Activated naive CD4-positive, alpha-beta T cell treated with anti-CD3 and anti-CD28 coated beads for 36 hours (primary cell): ENCODE data around the gene DNAJC8. TPM values are rescaled to one million over a fixed set of nuclear protein-coding genes. Genes with fewer than 3 reads are reported as not detected.

Experiments used
- CTCF ChIA-PET: fragments of 350-600 bp; sonication (Branson Sonifier 250); formaldehyde crosslinking; loops from one replicate; lab custom pipeline; 2021; ENCODE audit warnings: antibody characterized with exemption; lab: Charles Lee
- DNase-seq: peaks from one replicate; pipeline ENCODE4 v3.0.0-alpha.2; 2020
- H3K27ac Mint-ChIP-seq: one replicate; pipeline ENCODE4 v1.8.0; 2021; ENCODE audit warnings: mild to moderate bottlenecking, mixed read lengths
- H3K27me3 Mint-ChIP-seq: one replicate; pipeline ENCODE4 v1.8.0; 2021; ENCODE audit warnings: low read depth, mixed read lengths
- H3K36me3 Mint-ChIP-seq: one replicate; pipeline ENCODE4 v1.8.0; 2021; ENCODE audit warnings: low read depth, mixed read lengths
- H3K4me1 Mint-ChIP-seq: one replicate; pipeline ENCODE4 v1.8.0; 2021; ENCODE audit warnings: low read depth, mixed read lengths
- H3K4me3 Mint-ChIP-seq: one replicate; pipeline ENCODE4 v1.8.0; 2021; ENCODE audit warnings: mild to moderate bottlenecking, moderate library complexity, mixed read lengths
- H3K9me3 Mint-ChIP-seq: one replicate; pipeline ENCODE4 v1.8.0; 2021; ENCODE audit warnings: mixed read lengths
- intact Hi-C: fragments of 100-400 bp; cut with micrococcal nuclease; formaldehyde crosslinking; loops from one replicate; pipeline ENCODE4 v1.15.1; 2023
- total RNA-seq, 2 experiments: library from RNA; stranded (reverse); gene quantifications; one replicate each; pipeline ENCODE4 v1.2.3, GENCODE V29; 2021

DNAJC8 gene
- total RNA-seq, 2 experiments from 2014 or later: 113 to 115 TPM

- no peak for DNase-seq
- H3K9me3 Mint-ChIP-seq: no peaks in the 10 kb centered on the region
- H3K36me3 Mint-ChIP-seq: peaks cover 20% of the 10 kb centered on the region
- peaks cover 25% of the 10 kb centered on the region for H3K4me1 Mint-ChIP-seq
- H3K27me3 Mint-ChIP-seq: no peaks in the 10 kb centered on the region
- H3K27ac Mint-ChIP-seq: no peak overlapping the region
- CTCF ChIA-PET: interaction anchor here (0.9 to 4.6 kb wide), 2 partner anchors 16 to 103 kb away, joined by 3 to 21 read pairs; no protein-coding TSS in a partner anchor
- H3K4me3 Mint-ChIP-seq: no peak overlapping the region
- intact Hi-C loops: no loop called here
Observed at GRCh38 chr1:28264897-28265296, 32.1 kb upstream of the DNAJC8 start.

GRCh38 chr1:28260803-28261174, 28.0 kb upstream of the DNAJC8 start:
- peak overlapping the region; percentile 68 for H3K4me3 Mint-ChIP-seq
- H3K27me3 Mint-ChIP-seq: no peaks in the 10 kb centered on the region

GRCh38 chr1:28259934-28260802, 27.3 kb upstream of the DNAJC8 start:
- H3K4me3 Mint-ChIP-seq: peak overlapping the region; percentile 68
- H3K27ac Mint-ChIP-seq: peak overlapping the region; percentile 34
- intact Hi-C loops: loop anchor here (1.0 to 5.0 kb wide), 6 partner anchors 11 to 488 kb away; partner anchors contain the start of genes DNAJC8, MED18 and STX12
- peaks cover 13% of the 10 kb centered on the region for H3K36me3 Mint-ChIP-seq
- CTCF ChIA-PET: interaction anchor here (0.5 to 5.1 kb wide), 2 partner anchors 12 to 172 kb away, joined by 3 to 50 read pairs; no protein-coding TSS in a partner anchor
- no peaks in the 10 kb centered on the region for H3K27me3 Mint-ChIP-seq
- H3K4me1 Mint-ChIP-seq: peaks cover 46% of the 10 kb centered on the region
- peak; percentile 46 for DNase-seq
- H3K9me3 Mint-ChIP-seq: no peaks in the 10 kb centered on the region

More at GRCh38 chr1:28260803-28261174, 28.0 kb upstream of the DNAJC8 start:
- Mint-ChIP-seq H3K9me3 (no peaks in the 10 kb centered on the region), H3K4me1 (peaks cover 44% of the 10 kb centered on the region), H3K27ac (peak overlapping the region; percentile 34), H3K36me3 (peaks cover 13% of the 10 kb centered on the region)
- CTCF ChIA-PET: interaction anchor here (0.5 to 5.1 kb wide), 2 partner anchors 12 to 173 kb away, joined by 3 to 50 read pairs; no protein-coding TSS in a partner anchor
- intact Hi-C loops: no loop called here
- no peak for DNase-seq

- Mint-ChIP-seq H3K4me1 (peaks cover 45% of the 10 kb centered on the region), H3K4me3 (peak within 1 kb of the TSS; percentile 68), H3K36me3 (peaks cover 13% of the 10 kb centered on the region), H3K27ac (peak within 1 kb of the TSS; percentile 94), H3K9me3 (no peaks in the 10 kb centered on the region), H3K27me3 (no peaks in the 10 kb centered on the region)
- DNase-seq: peak; percentile 100
- CTCF ChIA-PET: interaction anchor here (5.1 kb wide), 1 partner anchor 11 kb away, joined by 50 read pairs; no protein-coding TSS in a partner anchor
- intact Hi-C loops: loop anchor here (1.0 to 5.0 kb wide), 6 partner anchors 10 to 487 kb away; partner anchors contain the start of genes DNAJC8, MED18 and STX12
Observed at GRCh38 chr1:28259252-28259933, 26.6 kb upstream of the DNAJC8 start, which contains the start of gene SESN2. SESN2 (plus strand) TSS chr1:28259518; CDS start chr1:28259848, 330 bp downstream.

- peak overlapping the region; percentile 94 for H3K27ac Mint-ChIP-seq
- CTCF ChIA-PET: interaction anchor here (0.6 to 5.1 kb wide), 5 partner anchors 10 to 489 kb away, joined by 3 to 50 read pairs (median 4); partner anchors contain the start of gene TRNAU1AP
- peaks cover 45% of the 10 kb centered on the region for H3K4me1 Mint-ChIP-seq
- H3K9me3 Mint-ChIP-seq: no peaks in the 10 kb centered on the region
- peaks cover 13% of the 10 kb centered on the region for H3K36me3 Mint-ChIP-seq
- H3K27me3 Mint-ChIP-seq: no peaks in the 10 kb centered on the region
- peak; percentile 62 for DNase-seq
- intact Hi-C loops: loop anchor here (1.0 to 5.0 kb wide), 6 partner anchors 9 to 486 kb away; partner anchors contain the start of genes DNAJC8, MED18 and STX12
- peak overlapping the region; percentile 68 for H3K4me3 Mint-ChIP-seq
Observed at GRCh38 chr1:28258628-28259251, 25.9 kb upstream of the DNAJC8 start.

- Mint-ChIP-seq H3K9me3 (no peaks in the 10 kb centered on the region), H3K36me3 (peaks cover 10% of the 10 kb centered on the region), H3K4me1 (peaks cover 41% of the 10 kb centered on the region), H3K27me3 (no peaks in the 10 kb centered on the region), H3K4me3 (peak overlapping the region; percentile 31), H3K27ac (peak overlapping the region; percentile 94)
- DNase-seq: no peak
- intact Hi-C loops: loop anchor here (5.0 kb wide), 1 partner anchor 485 kb away; the partner anchor contains the start of gene STX12
- CTCF ChIA-PET: interaction anchor here (0.6 to 5.1 kb wide), 4 partner anchors 9 to 295 kb away, joined by 3 to 50 read pairs (median 4); partner anchors contain the start of gene TRNAU1AP
Observed at GRCh38 chr1:28257736-28258135, 24.9 kb upstream of the DNAJC8 start.

- H3K27ac Mint-ChIP-seq: peak overlapping the region; percentile 24
- no peak overlapping the region for H3K4me3 Mint-ChIP-seq
- H3K27me3 Mint-ChIP-seq: no peaks in the 10 kb centered on the region
- H3K9me3 Mint-ChIP-seq: no peaks in the 10 kb centered on the region
- CTCF ChIA-PET: interaction anchor here (0.7 kb wide), 1 partner anchor 9 kb away, joined by 5 read pairs; no protein-coding TSS in a partner anchor
- no peak for DNase-seq
- peaks cover 8% of the 10 kb centered on the region for H3K36me3 Mint-ChIP-seq
- intact Hi-C loops: loop anchor here (5.0 kb wide), 1 partner anchor 484 kb away; the partner anchor contains the start of gene STX12
- peaks cover 35% of the 10 kb centered on the region for H3K4me1 Mint-ChIP-seq
Observed at GRCh38 chr1:28256197-28256827, 23.5 kb upstream of the DNAJC8 start.

GRCh38 chr1:28249866-28250295, 17.1 kb upstream of the DNAJC8 start:
- Mint-ChIP-seq H3K9me3 (no peaks in the 10 kb centered on the region), H3K36me3 (no peaks in the 10 kb centered on the region), H3K27me3 (no peaks in the 10 kb centered on the region), H3K4me3 (no peak overlapping the region), H3K4me1 (peaks cover 39% of the 10 kb centered on the region), H3K27ac (peak overlapping the region; percentile 97)
- CTCF ChIA-PET: interaction anchor here (1.0 to 2.8 kb wide), 6 partner anchors 9 to 257 kb away, joined by 3 to 50 read pairs (median 10); partner anchors contain the start of genes ATP5IF1 and SESN2
- no peak for DNase-seq
- intact Hi-C loops: loop anchor here (1.0 to 5.0 kb wide), 6 partner anchors 9 to 637 kb away; partner anchors contain the start of genes GMEB1, SESN2 and YTHDF2

GRCh38 chr1:28249013-28249865, 16.4 kb upstream of the DNAJC8 start:
- Mint-ChIP-seq H3K4me3 (peak overlapping the region; percentile 56), H3K36me3 (no peaks in the 10 kb centered on the region), H3K27me3 (no peaks in the 10 kb centered on the region), H3K9me3 (no peaks in the 10 kb centered on the region), H3K4me1 (peaks cover 46% of the 10 kb centered on the region), H3K27ac (peak overlapping the region; percentile 97)
- CTCF ChIA-PET: interaction anchor here (0.6 to 2.8 kb wide), 34 partner anchors 10 to 355 kb away, joined by 3 to 50 read pairs (median 4); partner anchors contain the start of genes ATP5IF1, EYA3, MED18 and SESN2
- intact Hi-C loops: loop anchor here (1.0 to 5.0 kb wide), 6 partner anchors 10 to 638 kb away; partner anchors contain the start of genes GMEB1, SESN2 and YTHDF2
- DNase-seq: peak; percentile 71
